ENCODE results near the gene MCC. TPM values are rescaled to one million over a fixed set of nuclear protein-coding genes. Genes with fewer than 3 reads are reported as not detected.

The MCC gene
- total RNA-seq, 2 experiments from 2014 or later = 0.25 TPM; not detected in 1

GRCh38 chr5:113162208-113162607 lies 326.0 kb downstream of the MCC start:
- CTCF ChIA-PET (ENCODE audit: unreplicated experiment) = no interaction called here

GRCh38 chr5:113161806-113162205 lies 326.4 kb downstream of the MCC start:
- Histone ChIP-seq H4K20me1 (ENCODE audit: insufficient read depth, low read length) (no peaks in the 10 kb centered on the region), H3K9me2 (ENCODE audit: insufficient read depth, low read length) (no peaks in the 10 kb centered on the region), H2AFZ (ENCODE audit: low read length) (no peak overlapping the region), H3K27ac (ENCODE audit: low read depth, low read length, poor library complexity, severe bottlenecking) (no peak overlapping the region), H3K4me1 (ENCODE audit: insufficient read depth, low read length, poor library complexity, severe bottlenecking) (no peaks in the 10 kb centered on the region), H3K9me3 (ENCODE audit: low read length) (no peaks in the 10 kb centered on the region), H3K79me2 (ENCODE audit: insufficient read depth, low read depth, low read length) (no peaks in the 10 kb centered on the region), H3K4me2 (ENCODE audit: low read length) (no peak overlapping the region), H3K4me3 (ENCODE audit: low read depth, low read length, poor library complexity, severe bottlenecking) (no peak overlapping the region), H3K36me3 (ENCODE audit: insufficient read depth, low read length) (no peaks in the 10 kb centered on the region)
- DNase-seq (ENCODE audit: low spot score) = no peak
- TF ChIP-seq EZH2phosphoT487 (IDR thresholded peaks at IDR 0.05; ENCODE audit: borderline replicate concordance, low read depth, low read length) (no peak), CTCF (conservative IDR thresholded peaks at IDR 0.05; ENCODE audit: low read length) (no peak)
- intact Hi-C loops (cut with micrococcal nuclease; ENCODE audit: unreplicated experiment) = no loop called here
- BruUV-seq (replicated peaks) = no TSS peak
- ChIA-PET CTCF (ENCODE audit: unreplicated experiment) (no interaction called here), POLR2A (interaction anchor here (0.7 kb wide), 1 partner anchor 146 kb away, joined by 3 read pairs; no protein-coding TSS in a partner anchor)

More at GRCh38 chr5:113162208-113162607, 326.0 kb downstream of the MCC start:
- Histone ChIP-seq H3K9me2 (ENCODE audit: insufficient read depth, low read length) (no peaks in the 10 kb centered on the region), H4K20me1 (ENCODE audit: insufficient read depth, low read length) (no peaks in the 10 kb centered on the region), H2AFZ (ENCODE audit: low read length) (no peak overlapping the region), H3K27ac (ENCODE audit: low read depth, low read length, poor library complexity, severe bottlenecking) (no peak overlapping the region), H3K4me3 (ENCODE audit: low read depth, low read length, poor library complexity, severe bottlenecking) (no peak overlapping the region), H3K79me2 (ENCODE audit: insufficient read depth, low read depth, low read length) (no peaks in the 10 kb centered on the region), H3K9me3 (ENCODE audit: low read length) (no peaks in the 10 kb centered on the region), H3K36me3 (ENCODE audit: insufficient read depth, low read length) (no peaks in the 10 kb centered on the region), H3K4me1 (ENCODE audit: insufficient read depth, low read length, poor library complexity, severe bottlenecking) (no peaks in the 10 kb centered on the region), H3K4me2 (ENCODE audit: low read length) (no peak overlapping the region)
- TF ChIP-seq CTCF (conservative IDR thresholded peaks at IDR 0.05; ENCODE audit: low read length) = no peak
- TF ChIP-seq EZH2phosphoT487 (IDR thresholded peaks at IDR 0.05; ENCODE audit: borderline replicate concordance, low read depth, low read length) = no peak
- POLR2A ChIA-PET = interaction anchor here (0.7 kb wide), 1 partner anchor 147 kb away, joined by 3 read pairs; no protein-coding TSS in a partner anchor
- intact Hi-C loops (cut with micrococcal nuclease; ENCODE audit: unreplicated experiment) = no loop called here
- no TSS peak for BruUV-seq (replicated peaks)
- no peak for DNase-seq (ENCODE audit: low spot score)

GRCh38 chr5:113157886-113158285 lies 330.4 kb downstream of the MCC start:
- CTCF ChIA-PET (ENCODE audit: unreplicated experiment) = no interaction called here
- Histone ChIP-seq H3K4me3 (ENCODE audit: low read depth, low read length, poor library complexity, severe bottlenecking) (no peak overlapping the region), H3K79me2 (ENCODE audit: insufficient read depth, low read depth, low read length) (no peaks in the 10 kb centered on the region), H3K4me2 (ENCODE audit: low read length) (no peak overlapping the region), H3K27ac (ENCODE audit: low read depth, low read length, poor library complexity, severe bottlenecking) (no peak overlapping the region), H3K36me3 (ENCODE audit: insufficient read depth, low read length) (no peaks in the 10 kb centered on the region), H3K9me2 (ENCODE audit: insufficient read depth, low read length) (no peaks in the 10 kb centered on the region), H3K4me1 (ENCODE audit: insufficient read depth, low read length, poor library complexity, severe bottlenecking) (no peaks in the 10 kb centered on the region), H3K9me3 (ENCODE audit: low read length) (no peaks in the 10 kb centered on the region), H2AFZ (ENCODE audit: low read length) (no peak overlapping the region), H4K20me1 (ENCODE audit: insufficient read depth, low read length) (no peaks in the 10 kb centered on the region)
- BruUV-seq (replicated peaks) = no TSS peak
- no peak for DNase-seq (ENCODE audit: low spot score)
- POLR2A ChIA-PET = no interaction called here
- TF ChIP-seq CTCF (conservative IDR thresholded peaks at IDR 0.05; ENCODE audit: low read length) = no peak
- TF ChIP-seq EZH2phosphoT487 (IDR thresholded peaks at IDR 0.05; ENCODE audit: borderline replicate concordance, low read depth, low read length) = no peak
- intact Hi-C loops (cut with micrococcal nuclease; ENCODE audit: unreplicated experiment) = no loop called here
